Smooth muscle cell of the brain vasculature (primary cell): Measurements from ENCODE around the gene SOX6.

ENCODE experiments used
- DNase-seq: peaks from one replicate; pipeline ENCODE4 v3.0.0-alpha.2; 2012; ENCODE audit warnings: low read depth, low spot score

Gene SOX6

GRCh38 chr11:16007514-16007913, 348.8 kb downstream of the SOX6 start:
- DNase-seq, result no peak

DNA sequence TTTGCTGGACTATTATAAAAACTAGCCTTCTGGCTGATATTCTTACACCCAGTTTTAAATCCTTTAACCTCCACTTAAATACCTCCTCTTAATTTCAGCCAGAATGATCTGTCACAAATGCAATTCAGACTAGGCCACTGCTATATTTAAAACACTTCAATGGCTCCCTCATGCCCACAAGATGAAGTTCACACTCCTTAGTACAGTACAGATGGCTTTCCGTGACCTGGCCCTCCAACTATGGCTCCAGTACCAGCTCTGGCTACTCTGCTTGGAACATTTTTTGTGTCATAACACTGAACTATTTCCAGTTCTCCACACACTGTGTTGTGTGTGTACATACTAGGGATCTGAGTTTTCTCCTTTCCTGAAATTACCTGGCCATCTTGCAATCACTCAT, 353.4 kb downstream of the SOX6 start:
- DNase-seq, result no peak

- DNase-seq, result peak; percentile 49
These were observed 354.4 kb downstream of the SOX6 start for GRCh38 chr11:16001899-16002426.

DNA sequence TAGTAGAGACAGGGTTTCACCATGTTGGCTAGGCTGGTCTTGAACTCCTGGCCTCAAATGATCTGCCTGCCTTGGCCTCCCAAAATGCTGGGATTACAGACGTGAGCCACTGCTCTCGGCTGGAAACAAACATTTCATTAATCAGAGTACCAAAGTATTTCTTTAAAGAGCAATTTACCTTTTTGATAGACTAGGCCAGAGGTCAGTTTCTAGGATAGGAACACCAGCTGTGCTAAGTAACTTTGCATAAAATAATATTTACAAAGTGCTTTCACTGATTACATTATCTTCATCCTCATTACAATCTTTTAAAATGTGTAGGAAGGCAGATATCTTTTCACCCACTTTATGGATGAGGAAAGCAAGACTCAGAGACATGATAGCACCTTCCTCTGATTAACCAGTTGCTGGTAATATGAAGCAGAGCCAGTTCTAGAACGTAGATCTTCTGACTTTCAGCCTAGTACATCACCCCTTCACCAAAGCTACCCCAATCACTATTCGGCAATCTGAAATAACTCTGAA, 355.2 kb downstream of the SOX6 start:
- DNase-seq, result no peak

- DNase-seq, result no peak
These were observed 356.3 kb downstream of the SOX6 start for GRCh38 chr11:16000065-16000464.

DNA sequence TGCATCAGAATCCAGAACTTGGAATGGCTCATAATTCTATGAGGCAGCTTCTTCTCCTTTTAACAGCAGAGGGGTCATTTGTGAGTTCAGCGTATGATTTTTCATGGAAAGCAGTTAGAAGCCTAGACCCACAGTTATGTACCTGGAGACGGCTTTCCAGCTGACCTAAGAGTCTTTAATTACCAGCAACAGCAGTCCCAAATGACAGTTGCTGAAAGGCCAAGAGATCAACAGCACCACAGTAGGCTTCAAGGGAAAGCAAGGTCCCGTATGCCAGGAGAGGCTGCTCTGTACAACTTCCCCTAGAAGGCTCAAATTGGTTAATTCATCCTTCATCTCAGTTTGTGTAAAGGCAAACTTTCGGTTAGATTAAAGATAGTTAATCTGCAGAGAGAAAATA, 363.0 kb downstream of the SOX6 start:
- DNase-seq, result no peak

- no peak for DNase-seq
These were observed 365.1 kb downstream of the SOX6 start for GRCh38 chr11:15991215-15991614.

DNA sequence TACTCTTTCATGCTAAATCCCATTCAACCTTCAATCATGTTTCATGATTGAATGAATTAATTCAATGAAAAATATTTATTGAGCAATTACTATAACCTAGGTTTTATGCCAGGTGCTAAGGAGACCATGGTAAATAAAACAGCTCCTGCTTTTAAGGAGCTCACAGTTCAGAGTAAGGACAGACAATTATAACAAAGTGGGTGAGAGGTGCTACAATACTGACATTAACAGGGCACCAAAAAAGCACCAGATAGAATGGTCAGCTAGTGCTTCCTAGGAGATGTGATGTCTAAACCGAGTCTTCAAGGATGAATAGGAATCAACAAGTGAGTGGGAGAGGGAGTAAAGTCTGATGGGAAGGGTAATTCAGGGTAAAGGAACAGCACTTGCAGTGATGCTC, 366.7 kb downstream of the SOX6 start:
- DNase-seq, result no peak

DNA sequence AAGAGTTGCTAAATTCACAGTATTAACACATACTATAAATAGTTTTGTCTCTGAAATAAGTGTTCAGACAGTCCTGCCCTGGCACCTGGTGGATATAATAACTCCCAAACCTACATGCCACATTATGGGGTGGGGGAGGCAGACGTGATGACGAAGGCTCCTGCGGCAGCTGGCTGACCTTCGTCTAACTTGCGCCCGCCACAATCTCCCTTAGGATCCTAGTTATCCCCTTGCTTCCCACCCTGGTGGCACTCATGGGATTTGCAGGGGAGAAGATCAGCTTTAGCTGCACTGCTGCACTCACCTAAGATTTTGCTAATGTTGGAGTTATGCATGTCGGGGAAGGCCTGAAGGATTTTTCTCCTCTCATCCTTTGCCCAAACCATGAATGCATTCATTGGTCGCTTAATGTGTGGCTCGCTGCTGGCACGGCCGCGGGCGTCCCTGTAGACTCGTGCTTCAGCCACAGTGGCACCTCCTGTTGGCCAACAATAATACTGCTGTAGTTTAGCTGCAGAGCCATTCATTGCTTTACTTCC, 367.6 kb downstream of the SOX6 start:
- no peak for DNase-seq

DNA sequence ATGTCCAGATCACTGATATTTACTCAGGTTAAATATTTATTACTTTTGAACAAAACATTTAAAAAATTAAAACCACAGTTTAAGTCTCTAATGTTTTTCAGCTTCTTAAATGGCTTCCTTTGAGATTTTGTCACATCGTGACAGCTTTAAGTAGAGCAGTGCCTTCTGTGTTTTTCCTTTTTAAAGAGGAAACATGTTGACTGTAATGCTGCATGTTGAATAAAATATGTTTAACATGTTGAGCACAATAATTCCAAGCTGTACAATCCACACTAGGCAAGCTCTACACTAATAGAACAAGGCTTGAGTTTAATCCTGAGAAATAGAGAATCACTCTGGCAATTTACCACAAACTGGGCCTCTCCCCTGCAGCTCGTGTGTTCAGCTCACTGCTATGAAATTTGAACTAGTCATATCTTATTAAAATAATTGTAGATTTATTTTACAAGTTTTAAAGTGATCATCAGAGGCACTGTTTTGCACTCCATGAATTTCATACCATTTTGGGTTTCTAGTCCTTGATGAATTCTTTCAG, 368.3 kb downstream of the SOX6 start:
- DNase-seq, result no peak

GRCh38 chr11:15987046-15987445, 369.3 kb downstream of the SOX6 start:
- DNase-seq, result no peak

DNA sequence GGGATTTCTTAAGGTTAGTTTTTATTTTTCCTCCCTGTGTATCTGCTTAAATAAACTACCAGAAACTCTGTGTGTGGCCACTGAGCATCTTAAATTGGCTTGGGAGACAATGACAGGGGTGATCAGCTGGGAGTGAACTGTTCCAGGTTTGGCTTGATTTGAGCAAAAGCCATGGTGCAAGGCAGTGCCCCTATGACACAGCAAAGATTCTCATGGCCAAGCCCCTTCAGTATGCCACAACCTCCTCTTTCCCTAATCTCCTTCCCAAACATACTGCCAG, 370.5 kb downstream of the SOX6 start:
- DNase-seq, result no peak

DNA sequence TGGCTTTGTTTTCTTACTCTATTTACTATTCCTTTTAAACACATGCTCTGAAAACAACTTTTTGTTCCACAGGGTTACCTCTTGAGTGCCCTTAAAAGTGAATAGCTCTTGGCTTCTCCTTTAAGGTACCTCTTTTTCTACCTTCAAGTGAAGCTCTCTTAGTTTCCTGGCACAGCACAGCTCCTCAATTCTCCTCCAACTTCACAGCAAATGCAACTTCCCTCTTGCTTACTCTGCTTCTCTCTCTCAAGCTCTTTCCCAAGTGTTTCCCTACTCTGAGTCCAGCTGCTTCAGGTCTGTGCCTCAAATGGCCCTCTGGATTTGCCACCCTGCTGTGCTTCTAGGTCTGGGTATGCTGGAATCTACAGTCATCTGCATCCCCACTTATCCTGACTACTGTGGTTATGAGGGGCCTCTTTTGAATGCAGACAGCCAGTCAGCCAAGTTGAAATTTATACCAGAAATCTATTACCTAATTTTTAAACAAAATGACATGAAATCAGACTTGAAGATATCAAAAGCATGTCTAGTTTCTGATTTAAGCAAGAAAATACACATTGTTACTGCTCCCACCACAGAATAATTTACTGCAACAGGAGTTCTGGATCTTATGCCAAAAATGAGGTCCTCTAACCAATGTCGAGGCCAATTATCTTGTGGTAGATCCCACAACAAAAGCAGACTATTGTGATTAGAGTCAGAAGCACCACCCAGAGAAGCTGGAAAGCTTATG, 371.1 kb downstream of the SOX6 start:
- no peak for DNase-seq

- no peak for DNase-seq
These were observed 375.1 kb downstream of the SOX6 start for GRCh38 chr11:15981292-15981691.

- no peak for DNase-seq
These were observed 379.2 kb downstream of the SOX6 start for GRCh38 chr11:15977116-15977515.

GRCh38 chr11:15976433-15977045, 379.8 kb downstream of the SOX6 start:
- no peak for DNase-seq

DNA sequence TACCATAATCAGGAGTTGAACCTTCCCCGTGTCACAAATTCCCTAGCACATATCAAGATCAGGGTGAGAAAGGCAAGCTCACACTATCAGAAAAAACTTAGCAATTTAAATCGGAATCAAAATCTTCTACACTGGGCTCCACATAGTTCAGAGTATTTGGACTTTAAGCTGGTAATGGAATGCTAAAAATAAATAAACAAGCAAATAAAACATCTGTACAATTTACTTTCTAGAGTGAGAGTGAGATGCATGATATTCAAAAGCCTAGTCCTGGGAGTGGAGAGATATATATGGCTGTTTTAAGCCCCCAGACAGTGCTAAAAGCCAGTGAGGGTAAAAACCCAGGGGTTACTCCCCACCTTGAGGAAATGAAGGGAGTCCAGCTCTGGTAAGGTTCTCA, 380.6 kb downstream of the SOX6 start:
- no peak for DNase-seq

GRCh38 chr11:15972838-15973237, 383.5 kb downstream of the SOX6 start:
- DNase-seq, result no peak

- no peak for DNase-seq
These were observed 385.2 kb downstream of the SOX6 start for GRCh38 chr11:15971215-15971546.

DNA sequence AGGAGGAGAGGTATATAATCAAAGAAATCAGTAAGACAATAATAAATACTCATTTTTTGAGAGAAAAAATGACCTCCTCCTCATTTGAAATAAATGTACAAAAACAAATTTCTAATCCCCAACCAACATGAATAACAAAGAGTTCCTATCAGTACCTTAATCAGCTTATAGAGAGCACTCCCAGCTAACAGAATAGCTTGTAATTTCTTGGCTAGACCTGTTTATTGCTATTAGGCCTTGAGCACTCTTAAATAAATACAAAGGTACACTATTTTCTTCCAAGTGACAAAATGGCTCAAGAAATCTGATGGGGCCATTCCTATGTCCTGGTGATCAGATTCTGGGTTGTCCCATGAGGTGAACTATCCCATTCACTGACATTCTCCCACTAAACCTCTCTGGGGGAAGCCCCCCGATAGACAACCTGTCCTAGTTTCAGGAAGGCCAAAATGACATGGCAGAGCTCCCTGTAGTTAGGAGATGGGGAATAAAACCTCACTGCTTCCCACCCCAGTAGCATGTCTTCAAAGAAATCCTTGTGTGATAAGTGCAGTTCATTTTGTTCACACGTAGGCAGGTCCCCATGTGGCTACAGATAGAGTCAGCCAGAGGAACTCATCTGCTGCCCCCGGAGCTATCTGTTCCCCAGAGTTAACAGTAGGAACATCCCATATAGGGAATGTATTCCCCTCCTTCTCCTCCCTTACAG, 385.7 kb downstream of the SOX6 start:
- DNase-seq, result no peak

DNA sequence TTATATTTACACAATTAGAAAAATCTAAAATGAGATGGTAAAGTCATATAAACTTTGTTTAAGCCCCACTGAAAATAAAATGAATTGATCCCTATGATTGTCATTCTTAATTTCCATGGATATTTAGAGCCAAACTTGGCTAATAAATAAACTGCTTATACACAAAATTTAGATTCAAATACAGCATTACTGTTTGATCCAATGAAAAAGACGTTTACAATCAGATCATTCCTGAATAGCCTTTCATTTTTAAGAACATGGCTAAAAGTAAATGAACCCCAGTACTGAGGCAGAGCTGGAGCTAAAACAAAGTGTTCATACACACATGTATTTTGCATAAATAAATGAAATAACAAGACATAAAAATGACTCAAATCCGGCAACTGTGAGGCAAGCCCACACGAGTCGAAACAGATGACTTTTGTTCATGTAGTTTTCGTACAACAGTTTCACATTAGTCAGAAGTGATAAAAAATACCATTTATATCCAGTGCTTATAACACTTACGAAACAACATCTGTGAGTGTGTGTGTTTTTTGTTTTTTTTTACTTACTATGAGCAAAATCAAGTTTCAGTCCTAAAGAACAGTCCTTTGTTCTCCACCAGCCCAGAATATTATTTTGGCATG, 386.5 kb downstream of the SOX6 start:
- peak; percentile 26 for DNase-seq

DNA sequence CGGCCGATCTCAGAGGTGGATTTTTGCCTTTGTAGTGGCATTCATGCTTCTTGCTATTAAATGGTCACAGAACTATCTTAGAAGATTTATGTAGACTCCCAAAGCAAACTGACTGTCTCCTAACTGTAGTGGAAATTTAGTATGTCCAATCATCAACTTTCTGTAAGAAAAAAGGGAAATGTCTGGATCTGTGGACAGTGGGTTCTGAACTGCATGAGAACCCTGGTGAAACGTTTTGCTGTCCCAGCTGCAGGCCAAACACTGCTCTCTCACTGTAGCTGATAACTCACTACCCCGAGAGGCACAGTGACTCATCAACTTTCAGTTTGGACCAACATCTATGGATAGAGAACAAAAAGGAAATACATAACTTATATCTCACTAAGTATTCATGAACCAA, 387.1 kb downstream of the SOX6 start:
- DNase-seq, result peak; percentile 45
